ENCODE measurements around the gene ABHD16A. TPM values are rescaled to one million over a fixed set of nuclear protein-coding genes. Genes with fewer than 3 reads are reported as not detected.
A peak's percentile ranks its signal among the peaks of the same experiment; 100 is the strongest.

The ABHD16A gene
- total and polyA plus RNA-seq, 2 of the 13 experiments (the other 11 are each of a cell fraction or from before 2014, with no cell fraction given) = 43.5 to 45.4 TPM

GRCh38 chr6:31655349-31656237 lies 47.5 kb downstream of the ABHD16A start, which contains the start of gene APOM (continued):
- TF ChIP-seq JDP2 (CRISPR knock-in tag; IDR thresholded peaks at IDR 0.05; ENCODE audit: borderline replicate concordance) (no peak; the same call in 1 of the 2 replicates), CREB3 (CRISPR knock-in tag; IDR thresholded peaks at IDR 0.05) (no peak), RARA (CRISPR knock-in tag; IDR thresholded peaks at IDR 0.05) (peak; percentile 96), ZNF460 (CRISPR knock-in tag; IDR thresholded peaks at IDR 0.05; ENCODE audit: borderline replicate concordance) (no peak; the same call in 1 of the 2 replicates), IKZF5 (CRISPR knock-in tag; IDR thresholded peaks at IDR 0.05) (peak; percentile 98), PPARG (CRISPR knock-in tag; conservative IDR thresholded peaks at IDR 0.05) (peak; percentile 97), RAD21 (CRISPR knock-in tag; IDR thresholded peaks at IDR 0.05) (peak; percentile 48; the same call in 1 of the 2 replicates), NAIF1 (CRISPR knock-in tag; IDR thresholded peaks at IDR 0.05; ENCODE audit: borderline replicate concordance) (peak; percentile 90; the same call in 1 of the 2 replicates), ZNF572 (CRISPR knock-in tag; IDR thresholded peaks at IDR 0.05) (peak; percentile 98), ZSCAN12 (CRISPR knock-in tag; IDR thresholded peaks at IDR 0.05) (no peak), AHDC1 (CRISPR knock-in tag; IDR thresholded peaks at IDR 0.05; ENCODE audit: borderline replicate concordance) (peak; percentile 91; the same call in 1 of the 2 replicates), ELF3 (CRISPR knock-in tag; IDR thresholded peaks at IDR 0.05) (peak; percentile 98), GMEB1 (CRISPR knock-in tag; IDR thresholded peaks at IDR 0.05; ENCODE audit: borderline replicate concordance) (peak; percentile 78; the same call in 1 of the 2 replicates), KMT2A (CRISPR knock-in tag; IDR thresholded peaks at IDR 0.05) (peak; percentile 46; the same call in 1 of the 2 replicates), ZNF709 (CRISPR knock-in tag; IDR thresholded peaks at IDR 0.05) (0 out of 2 replicates have a peak, but pooled peaks have one; percentile 6), HCFC1 (IDR thresholded peaks at IDR 0.05; ENCODE audit: low read depth, low read length) (peak; percentile 46; the same call in 1 of the 2 replicates), ZNF547 (CRISPR knock-in tag; IDR thresholded peaks at IDR 0.05) (peak; percentile 86)
